Neuronal stem cell (in vitro differentiated cells): ENCODE measurements around the gene POLR3G.

Experiments
- DNase-seq: peaks from one replicate; pipeline ENCODE4 v3.0.0-alpha.2; 2013; ENCODE audit warnings: low spot score
- H2AFZ ChIP-seq: one replicate; pipeline ENCODE4 v1.6.1; 2013; ENCODE audit warnings: mild to moderate bottlenecking, low read length, inconsistent platforms
- H2AK5ac ChIP-seq: 2 replicates; pipeline ENCODE4 v1.6.1; 2013; ENCODE audit warnings: low read depth, mild to moderate bottlenecking, inconsistent platforms, low read length, moderate library complexity, mixed read lengths
- H2BK120ac ChIP-seq: 2 replicates; pipeline ENCODE4 v1.6.1; 2013; ENCODE audit warnings: low read depth, mild to moderate bottlenecking, inconsistent platforms, low read length, moderate library complexity, mixed read lengths
- H2BK12ac ChIP-seq: one replicate; pipeline ENCODE4 v1.6.1; 2013; ENCODE audit warnings: low read length, inconsistent platforms
- H2BK15ac ChIP-seq: 2 replicates; pipeline ENCODE4 v1.6.1; 2013; ENCODE audit warnings: mild to moderate bottlenecking, low read length, inconsistent platforms, mixed read lengths
- H2BK5ac ChIP-seq: one replicate; pipeline ENCODE4 v1.6.1; 2013; ENCODE audit warnings: inconsistent platforms, mild to moderate bottlenecking, low read length, moderate library complexity
- H3K14ac ChIP-seq: one replicate; pipeline ENCODE4 v1.6.1; 2013; ENCODE audit warnings: low read length, inconsistent platforms
- H3K18ac ChIP-seq: 2 replicates; pipeline ENCODE4 v1.6.1; 2013; ENCODE audit warnings: low read length, inconsistent platforms
- H3K23ac ChIP-seq: 2 replicates; pipeline ENCODE4 v1.6.1; 2013; ENCODE audit warnings: low read depth, mild to moderate bottlenecking, mixed read lengths, low read length, inconsistent platforms; ENCODE audit not compliant: poor library complexity
- H3K27ac ChIP-seq: replicated peaks from 3 replicates; pipeline ENCODE4 v1.5.1; 2013; ENCODE audit warnings: low read length, inconsistent platforms
- H3K27me3 ChIP-seq, 3 experiments: 2 replicates each; pipeline ENCODE4 v1.6.1; 2013; ENCODE audit warnings: low read length in 3 of 3, mild to moderate bottlenecking in 2 of 3, inconsistent platforms in 1 of 3, low read depth in 1 of 3, mixed read lengths in 1 of 3, moderate library complexity in 1 of 3; ENCODE audit not compliant: control insufficient read depth in 3 of 3, insufficient read depth in 3 of 3
- H3K36me3 ChIP-seq, 2 donors: replicated peaks in 1 of 2; 2 replicates each; pipeline ENCODE4 v1.6.1; 2013; ENCODE audit warnings: low read length in 2 of 2; ENCODE audit not compliant: control insufficient read depth in 2 of 2, insufficient read depth in 2 of 2
- H3K4ac ChIP-seq: 2 replicates; pipeline ENCODE4 v1.6.1; 2013; ENCODE audit warnings: inconsistent platforms, mild to moderate bottlenecking, low read length, moderate library complexity
- H3K4me1 ChIP-seq, 2 donors: 1 replicate in 1 of 2; 2 replicates in 1 of 2; pipeline ENCODE4 v1.6.1; 2013; ENCODE audit warnings: low read length in 2 of 2, low read depth in 1 of 2; ENCODE audit not compliant: control insufficient read depth in 2 of 2, insufficient read depth in 1 of 2
- H3K4me2 ChIP-seq: one replicate; pipeline ENCODE4 v1.6.1; 2013; ENCODE audit warnings: mild to moderate bottlenecking, low read length, inconsistent platforms; ENCODE audit not compliant: insufficient read depth, poor library complexity, severe bottlenecking
- H3K4me3 ChIP-seq, 2 donors: 2 replicates each; pipeline ENCODE4 v1.5.1; 2013; ENCODE audit warnings: low read length in 2 of 2, mild to moderate bottlenecking in 2 of 2, inconsistent platforms in 1 of 2, moderate library complexity in 1 of 2
- H3K79me1 ChIP-seq: one replicate; pipeline ENCODE4 v1.6.1; 2013; ENCODE audit warnings: low read depth, mild to moderate bottlenecking, inconsistent platforms, low read length, moderate library complexity
- H3K9ac ChIP-seq: one replicate; pipeline ENCODE4 v1.6.1; 2013; ENCODE audit warnings: mild to moderate bottlenecking, low read depth, low read length, inconsistent platforms; ENCODE audit not compliant: poor library complexity
- H3K9me3 ChIP-seq, 2 donors: replicated peaks in 1 of 2; 2 replicates each; pipeline versions ENCODE3 to v1.6.1; 2013; ENCODE audit warnings: low read length in 2 of 2, mild to moderate bottlenecking in 2 of 2, inconsistent platforms in 1 of 2, low read depth in 1 of 2, mixed read lengths in 1 of 2, moderate library complexity in 1 of 2; ENCODE audit not compliant: control insufficient read depth in 2 of 2, insufficient read depth in 1 of 2
- H4K8ac ChIP-seq: one replicate; pipeline ENCODE4 v1.6.1; 2013; ENCODE audit warnings: low read depth, mild to moderate bottlenecking, inconsistent platforms, low read length, moderate library complexity
- H4K91ac ChIP-seq: one replicate; pipeline ENCODE4 v1.6.1; 2013; ENCODE audit warnings: low read length, low read depth, mild to moderate bottlenecking, inconsistent platforms; ENCODE audit not compliant: poor library complexity
- WGBS, 2 donors: extraction: QIAGEN DNeasy Blood & Tissue Kit; methylation state at CpG; one replicate each; pipeline ENCODE4 v1.1.7; 2013; ENCODE audit warnings: missing lambda C conversion rate in 2 of 2, mixed read lengths in 1 of 2; ENCODE audit not compliant: insufficient read length in 2 of 2, insufficient replicate concordance in 1 of 2; ENCODE audit errors: extremely low coverage in 2 of 2; 5-methylcytosine and 5-hydroxymethylcytosine counted together

POLR3G gene

GRCh38 chr5:90546216-90546837 is 71.7 kb downstream of the POLR3G start:
- Histone ChIP-seq H3K4me3 (no peak overlapping the region), H2AK5ac (no peak overlapping the region), H3K79me1 (no peaks in the 10 kb centered on the region), H2BK120ac (no peak overlapping the region), H4K8ac (no peak overlapping the region), H3K14ac (no peak overlapping the region), H2BK5ac (no peak overlapping the region), H3K9me3 (no peaks in the 10 kb centered on the region), H3K4me2 (no peak overlapping the region), H3K4ac (no peak overlapping the region), H2AFZ (peak overlapping the region; percentile 32), H3K9ac (no peak overlapping the region), H3K23ac (no peak overlapping the region), H3K18ac (no peak overlapping the region), H3K36me3 (no peaks in the 10 kb centered on the region), H2BK12ac (no peak overlapping the region), H4K91ac (no peak overlapping the region), H3K27me3 (no peaks in the 10 kb centered on the region), H2BK15ac (no peak overlapping the region), H3K4me1 (peaks cover 2 to 32% of the 10 kb centered on the region in 2 donors), H3K27ac (no peak overlapping the region)
- no CpG with 5 or more reads among the region's 4 CpGs for WGBS, 2 donors
- no peak for DNase-seq

GRCh38 chr5:90547072-90547536 is 72.4 kb downstream of the POLR3G start:
- Histone ChIP-seq H4K8ac (no peak overlapping the region), H3K4me3 (no peak overlapping the region), H3K18ac (no peak overlapping the region), H3K79me1 (no peaks in the 10 kb centered on the region), H3K27ac (no peak overlapping the region), H2BK12ac (no peak overlapping the region), H3K9ac (no peak overlapping the region), H2AFZ (peak overlapping the region; percentile 72), H3K36me3 (no peaks in the 10 kb centered on the region), H3K4ac (no peak overlapping the region), H2BK120ac (no peak overlapping the region), H3K27me3 (no peaks in the 10 kb centered on the region), H3K14ac (no peak overlapping the region), H2BK5ac (no peak overlapping the region), H2BK15ac (no peak overlapping the region), H4K91ac (no peak overlapping the region), H3K4me2 (no peak overlapping the region), H2AK5ac (no peak overlapping the region), H3K9me3 (no peaks in the 10 kb centered on the region), H3K23ac (no peak overlapping the region), H3K4me1 (peaks cover 2 to 32% of the 10 kb centered on the region in 2 donors)
- WGBS, 2 donors: no CpG with 5 or more reads among the region's 1 CpG
- no peak for DNase-seq

GRCh38 chr5:90548069-90548593 is 73.5 kb downstream of the POLR3G start:
- H2BK120ac ChIP-seq: no peak overlapping the region
- no peak overlapping the region for H3K27ac ChIP-seq
- H3K36me3 ChIP-seq: no peaks in the 10 kb centered on the region
- H4K8ac ChIP-seq: no peak overlapping the region
- H3K9ac ChIP-seq: no peak overlapping the region
- no peak overlapping the region for H4K91ac ChIP-seq
- H2BK12ac ChIP-seq: no peak overlapping the region
- peak overlapping the region; percentile 80 for H2AFZ ChIP-seq
- H2AK5ac ChIP-seq: no peak overlapping the region
- DNase-seq: no peak
- H3K23ac ChIP-seq: no peak overlapping the region
- H3K4me1 ChIP-seq: peaks cover 2 to 32% of the 10 kb centered on the region in 2 donors
- no peak overlapping the region for H2BK5ac ChIP-seq
- no peak overlapping the region for H3K4ac ChIP-seq
- H3K4me2 ChIP-seq: no peak overlapping the region
- H3K27me3 ChIP-seq: no peaks in the 10 kb centered on the region
- no CpG with 5 or more reads among the region's 5 CpGs for WGBS, 2 donors
- H3K4me3 ChIP-seq: no peak overlapping the region
- H2BK15ac ChIP-seq: no peak overlapping the region
- H3K9me3 ChIP-seq: no peaks in the 10 kb centered on the region
- no peak overlapping the region for H3K18ac ChIP-seq
- H3K14ac ChIP-seq: no peak overlapping the region
- no peaks in the 10 kb centered on the region for H3K79me1 ChIP-seq

- Histone ChIP-seq H3K4ac (no peak overlapping the region), H3K14ac (no peak overlapping the region), H3K27ac (no peak overlapping the region), H2AFZ (peak overlapping the region; percentile 80), H2BK12ac (no peak overlapping the region), H3K18ac (no peak overlapping the region), H3K27me3 (no peaks in the 10 kb centered on the region), H3K4me1 (peaks cover 2 to 32% of the 10 kb centered on the region in 2 donors), H3K9ac (no peak overlapping the region), H3K79me1 (no peaks in the 10 kb centered on the region), H4K8ac (no peak overlapping the region), H2BK15ac (no peak overlapping the region), H2BK5ac (no peak overlapping the region), H4K91ac (no peak overlapping the region), H3K4me2 (no peak overlapping the region), H2BK120ac (no peak overlapping the region), H3K9me3 (no peaks in the 10 kb centered on the region), H3K4me3 (no peak overlapping the region), H3K23ac (no peak overlapping the region), H2AK5ac (no peak overlapping the region), H3K36me3 (no peaks in the 10 kb centered on the region)
- no peak for DNase-seq
These were observed 74.6 kb downstream of the POLR3G start for GRCh38 chr5:90549223-90549622.
